ENCODE results near the gene SGPP2. TPM values are rescaled to one million over a fixed set of nuclear protein-coding genes. Genes with fewer than 3 reads are reported as not detected.

The SGPP2 gene
- total RNA-seq, 5 donors from 2014 or later (not counting 1 experiment from before 2014, with no cell fraction given) = 2.2 to 4.0 (median 3.3) TPM

DNA sequence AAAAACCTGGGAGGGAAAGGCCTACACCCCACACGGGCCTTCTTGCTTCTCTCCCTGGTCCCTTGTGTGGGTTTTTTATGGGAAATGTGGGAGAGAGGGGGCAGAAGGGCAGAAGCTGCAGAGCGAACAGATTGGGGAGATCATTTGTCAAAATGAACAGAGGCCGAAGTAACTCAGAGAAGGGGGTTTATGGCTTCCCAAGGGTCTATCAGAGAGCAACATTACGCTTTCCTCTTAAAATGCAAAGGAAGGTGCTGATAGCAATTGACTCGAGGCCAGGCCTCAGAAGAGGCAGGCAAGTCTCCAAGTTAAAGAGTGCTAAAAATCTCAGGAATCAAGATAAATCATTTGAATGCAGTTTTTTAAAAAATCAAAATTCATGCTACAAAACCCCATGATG, 101.5 kb downstream of the SGPP2 start:
- H3K36me3 ChIP-seq (ENCODE audit: control insufficient read depth in 2 of 2, extremely low read depth in 1 of 2, insufficient read depth in 1 of 2, low read length in 1 of 2) = no peaks in the 10 kb centered on the region
- no peak overlapping the region for H3K27ac ChIP-seq (ENCODE audit: low read length)
- 86% methylated on average over 3 of the region's 5 CpGs for WGBS (ENCODE audit: insufficient coverage)
- no peaks in the 10 kb centered on the region for H3K27me3 ChIP-seq (replicated peaks in 1 of 2; ENCODE audit: control insufficient read depth in 2 of 2, extremely low read depth in 1 of 2, insufficient read depth in 2 of 2, low read length in 1 of 2)
- DNase-seq (no peak), ATAC-seq (replicated peaks in 1 of 4) (no peak)
- H3K4me1 ChIP-seq (ENCODE audit: control insufficient read depth in 1 of 2, extremely low read depth in 1 of 2, insufficient read depth in 2 of 2, low read length in 2 of 2) = no peaks in the 10 kb centered on the region
- no peak overlapping the region for H3K4me3 ChIP-seq (ENCODE audit: control insufficient read depth in 1 of 2, extremely low read depth in 1 of 2, low read length in 1 of 2)
- peaks cover 11% of the 10 kb centered on the region for H3K36me3 Mint-ChIP-seq
- peaks cover 0 to 3% (median 2%) of the 10 kb centered on the region in 3 donors for H3K9me3 Mint-ChIP-seq
- ChIA-PET POLR2A (no interaction called here), CTCF (no interaction called here)
- no peak overlapping the region for H3K4me3 Mint-ChIP-seq
- no peaks in the 10 kb centered on the region for H3K4me1 Mint-ChIP-seq
- no peak overlapping the region for H3K27ac Mint-ChIP-seq
- H3K27me3 Mint-ChIP-seq = peaks cover 0 to 3% of the 10 kb centered on the region in 2 donors
- no peaks in the 10 kb centered on the region for H3K9me3 ChIP-seq

GRCh38 chr2:222526480-222527277, 102.3 kb downstream of the SGPP2 start:
- ATAC-seq (replicated peaks in 1 of 4) = no peak
- Histone ChIP-seq H3K27ac (ENCODE audit: low read length) (no peak overlapping the region), H3K36me3 (ENCODE audit: control insufficient read depth in 2 of 2, extremely low read depth in 1 of 2, insufficient read depth in 1 of 2, low read length in 1 of 2) (no peaks in the 10 kb centered on the region), H3K4me1 (ENCODE audit: control insufficient read depth in 1 of 2, extremely low read depth in 1 of 2, insufficient read depth in 2 of 2, low read length in 2 of 2) (no peaks in the 10 kb centered on the region), H3K9me3 (no peaks in the 10 kb centered on the region), H3K27me3 (replicated peaks in 1 of 2; ENCODE audit: control insufficient read depth in 2 of 2, extremely low read depth in 1 of 2, insufficient read depth in 2 of 2, low read length in 1 of 2) (no peaks in the 10 kb centered on the region), H3K4me3 (ENCODE audit: control insufficient read depth in 1 of 2, extremely low read depth in 1 of 2, low read length in 1 of 2) (no peak overlapping the region)
- CTCF ChIA-PET = no interaction called here
- DNase-seq = no peak
- peaks cover 0 to 3% of the 10 kb centered on the region in 2 donors for H3K27me3 Mint-ChIP-seq
- H3K9me3 Mint-ChIP-seq = peaks cover 0 to 3% (median 2%) of the 10 kb centered on the region in 3 donors
- H3K4me1 Mint-ChIP-seq = no peaks in the 10 kb centered on the region
- peaks cover 11% of the 10 kb centered on the region for H3K36me3 Mint-ChIP-seq
- no peak overlapping the region for H3K27ac Mint-ChIP-seq
- H3K4me3 Mint-ChIP-seq = no peak overlapping the region
- WGBS (ENCODE audit: insufficient coverage) = no CpG with 5 or more reads among the region's 7 CpGs
- POLR2A ChIA-PET = no interaction called here

- Histone ChIP-seq H3K27ac (ENCODE audit: low read length) (no peak overlapping the region), H3K4me1 (ENCODE audit: control insufficient read depth in 1 of 2, extremely low read depth in 1 of 2, insufficient read depth in 2 of 2, low read length in 2 of 2) (no peaks in the 10 kb centered on the region), H3K27me3 (replicated peaks in 1 of 2; ENCODE audit: control insufficient read depth in 2 of 2, extremely low read depth in 1 of 2, insufficient read depth in 2 of 2, low read length in 1 of 2) (peaks cover 0 to 5% of the 10 kb centered on the region in 2 experiments), H3K36me3 (ENCODE audit: control insufficient read depth in 2 of 2, extremely low read depth in 1 of 2, insufficient read depth in 1 of 2, low read length in 1 of 2) (no peaks in the 10 kb centered on the region), H3K4me3 (ENCODE audit: control insufficient read depth in 1 of 2, extremely low read depth in 1 of 2, low read length in 1 of 2) (no peak overlapping the region), H3K9me3 (no peaks in the 10 kb centered on the region)
- ChIA-PET CTCF (no interaction called here), POLR2A (no interaction called here)
- no peak for DNase-seq
- no peak for ATAC-seq (replicated peaks in 1 of 4)
- H3K4me1 Mint-ChIP-seq = no peaks in the 10 kb centered on the region
- no peak overlapping the region for H3K27ac Mint-ChIP-seq
- no peak overlapping the region for H3K4me3 Mint-ChIP-seq
- 76% methylated on average over 4 of the region's 5 CpGs for WGBS (ENCODE audit: insufficient coverage)
- no peaks in the 10 kb centered on the region for H3K9me3 Mint-ChIP-seq
- peaks cover 0 to 4% of the 10 kb centered on the region in 2 donors for H3K27me3 Mint-ChIP-seq
- H3K36me3 Mint-ChIP-seq = no peaks in the 10 kb centered on the region
These were observed 108.0 kb downstream of the SGPP2 start for GRCh38 chr2:222532315-222532714.

DNA sequence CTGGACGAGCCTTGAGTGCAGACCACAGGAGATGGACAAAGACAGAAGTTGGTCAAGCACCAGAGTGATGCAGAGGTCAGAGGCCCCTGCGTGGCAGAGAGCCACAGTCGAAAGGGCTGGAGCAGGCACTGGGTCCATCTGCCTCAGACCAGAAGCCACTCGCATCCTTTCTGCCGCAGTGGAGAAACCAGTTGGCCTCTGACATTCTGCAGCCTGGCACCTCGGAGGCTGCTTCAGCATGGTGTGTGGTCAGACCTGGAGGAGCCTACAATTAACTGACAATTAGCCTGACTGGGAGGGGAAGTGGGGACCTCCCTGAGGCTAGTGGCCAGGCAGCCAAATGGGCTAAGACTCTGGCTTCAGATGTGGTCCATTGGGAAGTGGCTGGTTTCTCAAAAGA, 111.1 kb downstream of the SGPP2 start:
- Histone ChIP-seq H3K27me3 (replicated peaks in 1 of 2; ENCODE audit: control insufficient read depth in 2 of 2, extremely low read depth in 1 of 2, insufficient read depth in 2 of 2, low read length in 1 of 2) (peaks cover 3 to 5% of the 10 kb centered on the region in 2 experiments), H3K4me3 (ENCODE audit: control insufficient read depth in 1 of 2, extremely low read depth in 1 of 2, low read length in 1 of 2) (no peak overlapping the region), H3K27ac (ENCODE audit: low read length) (no peak overlapping the region), H3K9me3 (no peaks in the 10 kb centered on the region), H3K36me3 (ENCODE audit: control insufficient read depth in 2 of 2, extremely low read depth in 1 of 2, insufficient read depth in 1 of 2, low read length in 1 of 2) (no peaks in the 10 kb centered on the region), H3K4me1 (ENCODE audit: control insufficient read depth in 1 of 2, extremely low read depth in 1 of 2, insufficient read depth in 2 of 2, low read length in 2 of 2) (no peaks in the 10 kb centered on the region)
- ChIA-PET POLR2A (no interaction called here), CTCF (no interaction called here)
- H3K9me3 Mint-ChIP-seq = peaks cover 0 to 4% (median 0%) of the 10 kb centered on the region in 3 donors
- ATAC-seq (replicated peaks in 1 of 4) (no peak), DNase-seq (no peak)
- no peaks in the 10 kb centered on the region for H3K36me3 Mint-ChIP-seq
- H3K4me1 Mint-ChIP-seq = no peaks in the 10 kb centered on the region
- 85% methylated on average over 4 of the region's 6 CpGs for WGBS (ENCODE audit: insufficient coverage)
- no peak overlapping the region for H3K27ac Mint-ChIP-seq
- peaks cover 0 to 9% of the 10 kb centered on the region in 2 donors for H3K27me3 Mint-ChIP-seq
- no peak overlapping the region for H3K4me3 Mint-ChIP-seq

- no peaks in the 10 kb centered on the region for H3K36me3 ChIP-seq (ENCODE audit: control insufficient read depth in 2 of 2, extremely low read depth in 1 of 2, insufficient read depth in 1 of 2, low read length in 1 of 2)
- POLR2A ChIA-PET = no interaction called here
- DNase-seq = no peak
- no peak overlapping the region for H3K4me3 ChIP-seq (ENCODE audit: control insufficient read depth in 1 of 2, extremely low read depth in 1 of 2, low read length in 1 of 2)
- H3K27ac ChIP-seq (ENCODE audit: low read length) = no peak overlapping the region
- H3K9me3 ChIP-seq = no peaks in the 10 kb centered on the region
- no peak for ATAC-seq (replicated peaks in 1 of 4)
- no peaks in the 10 kb centered on the region for H3K4me1 ChIP-seq (ENCODE audit: control insufficient read depth in 1 of 2, extremely low read depth in 1 of 2, insufficient read depth in 2 of 2, low read length in 2 of 2)
- H3K36me3 Mint-ChIP-seq = no peaks in the 10 kb centered on the region
- WGBS (ENCODE audit: insufficient coverage) = 75% methylated on average over 2 of the region's 3 CpGs
- peaks cover 3 to 5% of the 10 kb centered on the region in 2 experiments for H3K27me3 ChIP-seq (replicated peaks in 1 of 2; ENCODE audit: control insufficient read depth in 2 of 2, extremely low read depth in 1 of 2, insufficient read depth in 2 of 2, low read length in 1 of 2)
- CTCF ChIA-PET = no interaction called here
- H3K9me3 Mint-ChIP-seq = peaks cover 0 to 4% (median 0%) of the 10 kb centered on the region in 3 donors
- H3K4me1 Mint-ChIP-seq = no peaks in the 10 kb centered on the region
- peaks cover 0 to 16% of the 10 kb centered on the region in 2 donors for H3K27me3 Mint-ChIP-seq
- no peak overlapping the region for H3K27ac Mint-ChIP-seq
- no peak overlapping the region for H3K4me3 Mint-ChIP-seq
These were observed 114.2 kb downstream of the SGPP2 start for GRCh38 chr2:222538535-222538934.

GRCh38 chr2:222544661-222545060, 120.3 kb downstream of the SGPP2 start:
- H3K4me3 Mint-ChIP-seq = no peak overlapping the region
- H3K4me1 ChIP-seq (ENCODE audit: control insufficient read depth in 1 of 2, extremely low read depth in 1 of 2, insufficient read depth in 2 of 2, low read length in 2 of 2) = no peaks in the 10 kb centered on the region
- H3K36me3 Mint-ChIP-seq = no peaks in the 10 kb centered on the region
- WGBS (ENCODE audit: insufficient coverage) = no CpG with 5 or more reads among the region's 1 CpG
- no peak overlapping the region for H3K4me3 ChIP-seq (ENCODE audit: control insufficient read depth in 1 of 2, extremely low read depth in 1 of 2, low read length in 1 of 2)
- peaks cover 0 to 9% of the 10 kb centered on the region in 2 donors for H3K27me3 Mint-ChIP-seq
- ATAC-seq (replicated peaks in 1 of 4) (no peak), DNase-seq (no peak)
- H3K27ac ChIP-seq (ENCODE audit: low read length) = no peak overlapping the region
- ChIA-PET CTCF (interaction anchor here in 1 of 2 donors (1.0 kb wide), 1 partner anchor 227 kb away, joined by 3 read pairs; no protein-coding TSS in a partner anchor), POLR2A (no interaction called here)
- no peaks in the 10 kb centered on the region for H3K4me1 Mint-ChIP-seq
- H3K9me3 ChIP-seq = no peaks in the 10 kb centered on the region
- H3K36me3 ChIP-seq (ENCODE audit: control insufficient read depth in 2 of 2, extremely low read depth in 1 of 2, insufficient read depth in 1 of 2, low read length in 1 of 2) = no peaks in the 10 kb centered on the region
- peaks cover 0 to 9% of the 10 kb centered on the region in 2 experiments for H3K27me3 ChIP-seq (replicated peaks in 1 of 2; ENCODE audit: control insufficient read depth in 2 of 2, extremely low read depth in 1 of 2, insufficient read depth in 2 of 2, low read length in 1 of 2)
- H3K9me3 Mint-ChIP-seq = no peaks in the 10 kb centered on the region
- H3K27ac Mint-ChIP-seq = no peak overlapping the region
